Kidney (tissue), 14 donors: ENCODE data around the gene TMEM35B. TPM values are rescaled to one million over a fixed set of nuclear protein-coding genes. Genes with fewer than 3 reads are reported as not detected.

ENCODE experiments used
- DNase-seq, 5 donors: peaks; one replicate each; pipeline ENCODE4 v3.0.0-alpha.2; 2013 to 2020
- FAIRE-seq: peaks from 2 replicates; lab custom pipeline; 2012; peaks lifted over from hg19 to GRCh38; lab: Jason Lieb, UNC
- H3K27ac ChIP-seq, 2 donors: one replicate each; pipeline ENCODE4 v1.7.0; 2013; ENCODE audit warnings: low read depth in 2 of 2, low read length in 2 of 2, inconsistent platforms in 1 of 2
- H3K27me3 ChIP-seq: one replicate; pipeline ENCODE4 v1.7.1; 2013; ENCODE audit warnings: low read length, inconsistent platforms; ENCODE audit not compliant: control insufficient read depth, insufficient read depth
- H3K36me3 ChIP-seq, 3 donors: one replicate each; pipeline versions ENCODE4 v1.7.0 to v1.7.1; 2013; ENCODE audit warnings: low read length in 3 of 3, control low read depth in 1 of 3, inconsistent platforms in 1 of 3; ENCODE audit not compliant: insufficient read depth in 3 of 3, control insufficient read depth in 2 of 3
- H3K4me1 ChIP-seq, 3 donors: one replicate each; pipeline versions ENCODE4 v1.7.0 to v1.7.1; 2013; ENCODE audit warnings: low read length in 3 of 3, inconsistent platforms in 1 of 3, low read depth in 1 of 3; ENCODE audit not compliant: control insufficient read depth in 2 of 3, insufficient read depth in 2 of 3
- H3K4me3 ChIP-seq, 3 donors: one replicate each; pipeline versions ENCODE4 v1.7.0 to v1.8.1; 2013; ENCODE audit warnings: low read length in 3 of 3, control low read depth in 1 of 3, inconsistent platforms in 1 of 3
- H3K9ac ChIP-seq, 3 donors: one replicate each; pipeline versions ENCODE4 v1.7.0 to v1.7.1; 2013; ENCODE audit warnings: low read length in 3 of 3, control low read depth in 1 of 3, inconsistent platforms in 1 of 3
- H3K9me3 ChIP-seq, 3 donors: one replicate each; pipeline versions ENCODE4 v1.7.0 to v1.7.1; 2013; ENCODE audit warnings: low read length in 3 of 3, control low read depth in 1 of 3, inconsistent platforms in 1 of 3; ENCODE audit not compliant: control insufficient read depth in 2 of 3, insufficient read depth in 1 of 3
- CTCF ChIP-seq: IDR thresholded peaks from 3 replicates; pipeline ENCODE4 v1.5.1; 2012; ENCODE audit warnings: mild to moderate bottlenecking, moderate library complexity, borderline replicate concordance; ENCODE audit not compliant: insufficient read depth; ENCODE audit errors: extremely low read depth
- intact Hi-C: fragments of 100-400 bp; cut with DNase I; formaldehyde crosslinking; loops from one replicate; pipeline ENCODE4 v1.11.1; 2022
- polyA plus RNA-seq: library from polyadenylated mRNA; stranded (reverse); fragments of 350-450 nt; fragmentation: Illumina TruSeq; extraction: RNeasy Lipid Tissue Mini Kit (QIAGEN cat#74804); gene quantifications from one replicate; pipeline ENCODE4 v1.2.3, GENCODE V29; 2014; ENCODE audit warnings: low read depth, low replicate concordance; ENCODE audit not compliant: insufficient read depth
- total RNA-seq: library from RNA; stranded (reverse); fragmentation: NEBNext Ultra II Directional; extraction: Animal tissue kit (Norgen Biotek cat#: 25700); gene quantifications from one replicate; pipeline ENCODE4 v1.2.1, GENCODE V29; 2021
- donor health status: control.
- donor health status: control.
- donor health status: control.
- donor health status: control.
- donor health status: control.
- donor health status: DM: yes; HTN: yes; CAD: no.
- donor health status: Normal renal cell carcinoma (clear cell type).

Gene TMEM35B
- total and polyA plus RNA-seq, 2 donors from 2014 or later, result 44.2 to 48.3 TPM

DNA sequence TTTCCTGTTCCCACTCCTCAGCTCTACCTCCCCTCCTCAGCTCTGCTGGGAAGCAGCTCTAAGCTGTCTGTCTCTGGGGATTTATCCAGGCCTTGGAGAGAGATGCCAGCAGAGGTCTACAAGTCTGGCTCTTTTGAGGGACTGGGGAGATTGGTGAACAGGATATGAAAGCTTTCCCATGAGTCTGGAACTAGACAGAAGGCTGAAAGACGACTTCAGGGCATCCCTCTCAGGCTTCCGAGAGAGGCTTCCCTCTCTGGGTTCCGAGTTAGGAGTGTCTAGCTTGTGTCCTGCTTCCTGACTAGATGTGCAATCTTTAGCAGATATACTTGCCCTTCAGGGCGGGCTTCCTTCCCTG lies 733 bp downstream of the TMEM35B start:
- H3K4me3 ChIP-seq, result peak overlapping the region; percentile 65 to 86 (median 81)
- H3K9ac ChIP-seq, result peak overlapping the region; percentile 56 to 84 (median 79)
- intact Hi-C loops, result no loop called here
- H3K27ac ChIP-seq, result peak overlapping the region; percentile 59 to 87
- FAIRE-seq (no peak), DNase-seq (no peak)
- peaks cover 0 to 2% (median 0%) of the 10 kb centered on the region in 3 donors for H3K36me3 ChIP-seq
- TF ChIP-seq CTCF, result no peak
- no peaks in the 10 kb centered on the region for H3K9me3 ChIP-seq
- peaks cover 0 to 11% (median 4%) of the 10 kb centered on the region in 3 donors for H3K4me1 ChIP-seq
- no peaks in the 10 kb centered on the region for H3K27me3 ChIP-seq

GRCh38 chr1:34983700-34984355 lies 1.3 kb downstream of the TMEM35B start:
- H3K9me3 ChIP-seq, result no peaks in the 10 kb centered on the region
- intact Hi-C loops, result no loop called here
- no peak for TF ChIP-seq CTCF
- H3K27me3 ChIP-seq, result no peaks in the 10 kb centered on the region
- H3K27ac ChIP-seq, result peak overlapping the region; percentile 59 to 87
- peaks cover 0 to 11% (median 4%) of the 10 kb centered on the region in 3 donors for H3K4me1 ChIP-seq
- peaks cover 0 to 2% (median 0%) of the 10 kb centered on the region in 3 donors for H3K36me3 ChIP-seq
- FAIRE-seq, result no peak
- peak overlapping the region in 2 of 3 donors; percentile 65 to 86 for H3K4me3 ChIP-seq
- H3K9ac ChIP-seq, result peak overlapping the region in 2 of 3 donors; percentile 79 to 84
- DNase-seq, result peak in 3 of 5 donors; percentile 18 to 45 (median 22)

GRCh38 chr1:34982820-34983376 lies 2.2 kb downstream of the TMEM35B start:
- DNase-seq, result no peak
- Histone ChIP-seq H3K27ac (no peak overlapping the region), H3K9ac (no peak overlapping the region), H3K27me3 (no peaks in the 10 kb centered on the region), H3K36me3 (peaks cover 0 to 2% (median 0%) of the 10 kb centered on the region in 3 donors), H3K4me3 (no peak overlapping the region), H3K9me3 (no peaks in the 10 kb centered on the region), H3K4me1 (peaks cover 0 to 11% (median 4%) of the 10 kb centered on the region in 3 donors)
- no peak for FAIRE-seq
- intact Hi-C loops, result no loop called here
- TF ChIP-seq CTCF, result no peak
